ENCODE data around the gene CMC2.

Gene CMC2

GRCh38 chr16:80997964-80998620 lies 8.6 kb downstream of the CMC2 start:
- DNase-seq (ENCODE audit: low spot score) (no peak), ATAC-seq (ENCODE audit: low read depth) (no peak)
- no peak overlapping the region for H3K27ac ChIP-seq (ENCODE audit: poor library complexity, severe bottlenecking)
- H3K27me3 ChIP-seq (ENCODE audit: insufficient read depth, poor library complexity, severe bottlenecking), result no peaks in the 10 kb centered on the region
- H3K9me3 ChIP-seq (ENCODE audit: severe bottlenecking), result no peaks in the 10 kb centered on the region
- no peak overlapping the region for H3K4me3 ChIP-seq (ENCODE audit: severe bottlenecking)
- TF ChIP-seq CTCF (IDR thresholded peaks at IDR 0.05; ENCODE audit: poor library complexity, severe bottlenecking), result no peak
- H3K36me3 ChIP-seq (ENCODE audit: low read depth), result peaks cover 25% of the 10 kb centered on the region
- peaks cover 28% of the 10 kb centered on the region for H3K4me1 ChIP-seq (ENCODE audit: insufficient read depth, poor library complexity, severe bottlenecking)

GRCh38 chr16:80997139-80997798 lies 9.4 kb downstream of the CMC2 start:
- Histone ChIP-seq H3K4me1 (ENCODE audit: insufficient read depth, poor library complexity, severe bottlenecking) (peaks cover 32% of the 10 kb centered on the region), H3K36me3 (ENCODE audit: low read depth) (peaks cover 25% of the 10 kb centered on the region), H3K9me3 (ENCODE audit: severe bottlenecking) (no peaks in the 10 kb centered on the region), H3K27ac (ENCODE audit: poor library complexity, severe bottlenecking) (no peak overlapping the region), H3K27me3 (ENCODE audit: insufficient read depth, poor library complexity, severe bottlenecking) (no peaks in the 10 kb centered on the region), H3K4me3 (ENCODE audit: severe bottlenecking) (no peak overlapping the region)
- no peak for DNase-seq (ENCODE audit: low spot score)
- ATAC-seq (ENCODE audit: low read depth), result no peak
- TF ChIP-seq CTCF (IDR thresholded peaks at IDR 0.05; ENCODE audit: poor library complexity, severe bottlenecking), result no peak

- peaks cover 32% of the 10 kb centered on the region for H3K4me1 ChIP-seq (ENCODE audit: insufficient read depth, poor library complexity, severe bottlenecking)
- H3K27ac ChIP-seq (ENCODE audit: poor library complexity, severe bottlenecking), result no peak overlapping the region
These were observed 10.0 kb downstream of the CMC2 start for GRCh38 chr16:80996688-80997138.

GRCh38 chr16:80994451-80994850 lies 12.2 kb downstream of the CMC2 start:
- peaks cover 29% of the 10 kb centered on the region for H3K36me3 ChIP-seq (ENCODE audit: low read depth)
- ATAC-seq (ENCODE audit: low read depth) (0 out of 3 replicates have a peak, but pooled peaks have one; percentile 9), DNase-seq (ENCODE audit: low spot score) (no peak)
- no peaks in the 10 kb centered on the region for H3K9me3 ChIP-seq (ENCODE audit: severe bottlenecking)
- peak overlapping the region; percentile 48 for H3K27ac ChIP-seq (ENCODE audit: poor library complexity, severe bottlenecking)
- peaks cover 32% of the 10 kb centered on the region for H3K4me1 ChIP-seq (ENCODE audit: insufficient read depth, poor library complexity, severe bottlenecking)
- H3K4me3 ChIP-seq (ENCODE audit: severe bottlenecking), result no peak overlapping the region
- no peaks in the 10 kb centered on the region for H3K27me3 ChIP-seq (ENCODE audit: insufficient read depth, poor library complexity, severe bottlenecking)
- TF ChIP-seq CTCF (IDR thresholded peaks at IDR 0.05; ENCODE audit: poor library complexity, severe bottlenecking), result no peak

More at GRCh38 chr16:80996688-80997138, 10.0 kb downstream of the CMC2 start:
- Histone ChIP-seq H3K36me3 (ENCODE audit: low read depth) (peaks cover 31% of the 10 kb centered on the region), H3K4me3 (ENCODE audit: severe bottlenecking) (no peak overlapping the region), H3K27me3 (ENCODE audit: insufficient read depth, poor library complexity, severe bottlenecking) (no peaks in the 10 kb centered on the region), H3K9me3 (ENCODE audit: severe bottlenecking) (no peaks in the 10 kb centered on the region)
- DNase-seq (ENCODE audit: low spot score), result no peak
- TF ChIP-seq CTCF (IDR thresholded peaks at IDR 0.05; ENCODE audit: poor library complexity, severe bottlenecking), result no peak
- no peak for ATAC-seq (ENCODE audit: low read depth)

- no peak for TF ChIP-seq CTCF (IDR thresholded peaks at IDR 0.05; ENCODE audit: poor library complexity, severe bottlenecking)
- ATAC-seq (ENCODE audit: low read depth) (no peak), DNase-seq (ENCODE audit: low spot score) (no peak)
- H3K27me3 ChIP-seq (ENCODE audit: insufficient read depth, poor library complexity, severe bottlenecking), result no peaks in the 10 kb centered on the region
- H3K4me1 ChIP-seq (ENCODE audit: insufficient read depth, poor library complexity, severe bottlenecking), result peaks cover 32% of the 10 kb centered on the region
- peak overlapping the region; percentile 48 for H3K27ac ChIP-seq (ENCODE audit: poor library complexity, severe bottlenecking)
- H3K9me3 ChIP-seq (ENCODE audit: severe bottlenecking), result no peaks in the 10 kb centered on the region
- peaks cover 29% of the 10 kb centered on the region for H3K36me3 ChIP-seq (ENCODE audit: low read depth)
- H3K4me3 ChIP-seq (ENCODE audit: severe bottlenecking), result no peak overlapping the region
These were observed 12.9 kb downstream of the CMC2 start for GRCh38 chr16:80993834-80994233.
